ENCODE measurements around the gene HOXB3. TPM values are rescaled to one million over a fixed set of nuclear protein-coding genes. Genes with fewer than 3 reads are reported as not detected.

Gene HOXB3
- total and polyA plus RNA-seq, 2 of the 4 experiments (the other 2 are of a cell fraction) = 6.3 to 59.6 TPM

DNA sequence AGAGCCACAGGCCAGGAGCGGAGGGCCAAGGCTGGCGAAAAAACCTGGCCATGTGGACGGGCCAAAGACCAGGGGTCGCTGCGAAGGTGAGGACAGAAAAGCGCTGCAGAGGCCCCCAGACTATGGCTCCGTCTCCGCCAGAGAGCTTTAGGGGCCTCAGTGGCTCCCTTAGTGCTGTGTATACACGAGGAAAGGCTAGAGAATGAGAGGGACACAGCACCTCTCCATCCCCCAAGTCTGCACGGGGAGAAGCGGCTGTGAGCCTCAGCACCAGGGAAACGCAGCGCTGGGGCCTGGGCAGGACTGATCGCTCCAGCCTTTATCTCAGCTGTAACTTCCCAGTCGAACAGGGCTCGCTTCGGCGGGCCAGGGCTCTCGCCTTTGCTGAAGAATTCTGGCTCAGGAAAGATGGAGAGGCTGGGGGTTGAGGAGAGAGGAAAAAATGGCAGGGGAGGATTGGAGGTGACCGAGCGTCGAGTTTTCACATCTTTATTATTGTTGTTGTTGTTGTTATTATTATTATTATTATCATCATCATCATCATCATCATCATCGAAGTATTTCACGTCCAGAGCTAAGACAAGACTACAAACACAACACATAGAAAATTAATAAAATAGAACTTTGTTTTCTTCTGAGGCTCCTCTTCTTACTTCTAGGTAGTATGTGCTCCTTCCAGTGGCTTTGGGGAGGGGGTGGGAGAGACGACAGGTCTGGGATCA lies 5.4 kb upstream of the HOXB3 start:
- peak overlapping the region; percentile 71 for H2AFZ ChIP-seq (replicated peaks; ENCODE audit: low read length, poor library complexity)
- H3K56ac ChIP-seq (ENCODE audit: extremely low read depth, insufficient read depth, low read length) = peak overlapping the region; percentile 96; the same call in 1 of the 2 replicates
- in situ Hi-C loops (cut with MboI; ENCODE audit: low sequenced_read_pairs) (loop anchor here (5.0 to 10.0 kb wide), 2 partner anchors 258 to 571 kb away; no protein-coding TSS in a partner anchor), intact Hi-C loops (cut with micrococcal nuclease) (no loop called here), dilution Hi-C loops (cut with HindIII; ENCODE audit: low sequenced_read_pairs, unreplicated experiment) (no loop called here)
- 0 out of 2 replicates have a peak, but pooled peaks cover 3% of the 10 kb centered on the region for H3K9me1 ChIP-seq (ENCODE audit: insufficient read depth, low read length)
- H3K9me3 ChIP-seq (ENCODE audit: control insufficient read depth, insufficient read depth, low read length) = no peaks in the 10 kb centered on the region
- H3K14ac ChIP-seq (replicated peaks; ENCODE audit: low read depth, low read length) = peak overlapping the region; percentile 97
- POLR2A ChIA-PET (ENCODE audit: unreplicated experiment) = interaction anchor here (0.7 to 0.9 kb wide), 2 partner anchors 54 to 267 kb away, joined by 3 to 12 read pairs; no protein-coding TSS in a partner anchor
- peak overlapping the region; percentile 99 for H3K27ac ChIP-seq (ENCODE audit: insufficient read depth, low read length)
- H2BK5ac ChIP-seq (ENCODE audit: low read depth, low read length, poor library complexity, severe bottlenecking) = peak overlapping the region; percentile 95
- peak overlapping the region; percentile 96 for H2AK9ac ChIP-seq (replicated peaks; ENCODE audit: low read depth, low read length, poor library complexity)
- H3K18ac ChIP-seq (ENCODE audit: low read depth, low read length) = peak overlapping the region; percentile 73
- peak overlapping the region; percentile 47 for H2BK20ac ChIP-seq (ENCODE audit: low read depth, low read length)
- no peak for ATAC-seq (ENCODE audit: low read depth)
- H3K23ac ChIP-seq (ENCODE audit: low read depth, low read length) = peak overlapping the region; percentile 98
- H2BK120ac ChIP-seq (ENCODE audit: low read depth, low read length) = peak overlapping the region; percentile 79
- peak overlapping the region; percentile 64 for H2AK5ac ChIP-seq (ENCODE audit: low read depth, low read length)
- CTCF ChIA-PET = interaction anchor here (0.5 kb wide), 1 partner anchor 15 kb away, joined by 4 read pairs; no protein-coding TSS in a partner anchor
- H4K8ac ChIP-seq (ENCODE audit: low read depth in 2 of 2, low read length in 2 of 2) = peak overlapping the region; percentile 88 to 90
- H3K4ac ChIP-seq (ENCODE audit: low read depth, low read length) = peak overlapping the region; percentile 98
- peak overlapping the region; percentile 78 for H4K5ac ChIP-seq (ENCODE audit: low read depth, low read length)
- DNase-seq = peak; percentile 53
- peak overlapping the region; percentile 95 for H3K4me2 ChIP-seq (ENCODE audit: low read depth, low read length)
- no TSS peak for BruUV-seq (replicated peaks)
- peaks cover 7% of the 10 kb centered on the region; the same call in 1 of the 2 replicates for H4K20me1 ChIP-seq (ENCODE audit: insufficient read depth, low read length)
- H2BK15ac ChIP-seq (ENCODE audit: low read depth, low read length) = peak overlapping the region; percentile 82; the same call in 1 of the 3 replicates
- WGBS, 2 experiments (ENCODE audit: extremely low coverage in 2 of 2, insufficient read length in 1 of 2) = 5% methylated on average over 7 of the region's 25 CpGs; no CpG with 5 or more reads in 1 of the 2 experiments
- peaks cover 17 to 22% of the 10 kb centered on the region in 2 experiments; a peak in 3 of 4 replicates for H3K79me1 ChIP-seq (ENCODE audit: low read depth in 1 of 2, low read length in 2 of 2)
- H4K91ac ChIP-seq (ENCODE audit: insufficient read depth, low read depth, low read length) = peak overlapping the region; percentile 93
- peak overlapping the region; percentile 78 for H3K4me3 ChIP-seq (ENCODE audit: insufficient read depth, low read depth, low read length)
- peak overlapping the region; percentile 99 for H3K9ac ChIP-seq (ENCODE audit: low read depth, low read length)
- H3K36me3 ChIP-seq (ENCODE audit: control insufficient read depth, insufficient read depth, low read length) = peaks cover 14% of the 10 kb centered on the region; the same call in 1 of the 2 replicates
- no peaks in the 10 kb centered on the region for H3K27me3 ChIP-seq (ENCODE audit: control insufficient read depth, insufficient read depth, low read length)
- peaks cover 12% of the 10 kb centered on the region for H3K4me1 ChIP-seq (ENCODE audit: control insufficient read depth, insufficient read depth, low read length)
- TF ChIP-seq MAFK (IDR thresholded peaks at IDR 0.05; ENCODE audit: low read depth, low read length) (no peak), CEBPB (IDR thresholded peaks at IDR 0.05; ENCODE audit: low read depth, low read length) (no peak), RAD21 (IDR thresholded peaks at IDR 0.05; ENCODE audit: low read length) (no peak), FOS (IDR thresholded peaks at IDR 0.05; ENCODE audit: low read depth, low read length) (no peak), NFE2L2 (IDR thresholded peaks at IDR 0.05; ENCODE audit: low read depth, low read length) (no peak), CHD1 (IDR thresholded peaks at IDR 0.05; ENCODE audit: low read depth, low read length) (no peak), BHLHE40 (IDR thresholded peaks at IDR 0.05; ENCODE audit: low read depth, low read length) (no peak), RFX5 (IDR thresholded peaks at IDR 0.05; ENCODE audit: low read depth, low read length) (no peak), RCOR1 (IDR thresholded peaks at IDR 0.05; ENCODE audit: insufficient replicate concordance, low read length) (no peak), MXI1 (IDR thresholded peaks at IDR 0.05; ENCODE audit: borderline replicate concordance, low read depth, low read length) (no peak), MAZ (IDR thresholded peaks at IDR 0.05; ENCODE audit: borderline replicate concordance, low read depth, low read length) (no peak), POLR2A (IDR thresholded peaks at IDR 0.05; ENCODE audit: low read depth, low read length) (no peak)
- TF ChIP-seq, protein P1, sequence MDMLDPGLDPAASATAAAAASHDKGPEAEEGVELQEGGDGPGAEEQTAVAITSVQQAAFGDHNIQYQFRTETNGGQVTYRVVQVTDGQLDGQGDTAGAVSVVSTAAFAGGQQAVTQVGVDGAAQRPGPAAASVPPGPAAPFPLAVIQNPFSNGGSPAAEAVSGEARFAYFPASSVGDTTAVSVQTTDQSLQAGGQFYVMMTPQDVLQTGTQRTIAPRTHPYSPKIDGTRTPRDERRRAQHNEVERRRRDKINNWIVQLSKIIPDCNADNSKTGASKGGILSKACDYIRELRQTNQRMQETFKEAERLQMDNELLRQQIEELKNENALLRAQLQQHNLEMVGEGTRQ (IDR thresholded peaks at IDR 0.05; ENCODE audit: low read depth, low read length) = no peak
- TF ChIP-seq, protein P2, sequence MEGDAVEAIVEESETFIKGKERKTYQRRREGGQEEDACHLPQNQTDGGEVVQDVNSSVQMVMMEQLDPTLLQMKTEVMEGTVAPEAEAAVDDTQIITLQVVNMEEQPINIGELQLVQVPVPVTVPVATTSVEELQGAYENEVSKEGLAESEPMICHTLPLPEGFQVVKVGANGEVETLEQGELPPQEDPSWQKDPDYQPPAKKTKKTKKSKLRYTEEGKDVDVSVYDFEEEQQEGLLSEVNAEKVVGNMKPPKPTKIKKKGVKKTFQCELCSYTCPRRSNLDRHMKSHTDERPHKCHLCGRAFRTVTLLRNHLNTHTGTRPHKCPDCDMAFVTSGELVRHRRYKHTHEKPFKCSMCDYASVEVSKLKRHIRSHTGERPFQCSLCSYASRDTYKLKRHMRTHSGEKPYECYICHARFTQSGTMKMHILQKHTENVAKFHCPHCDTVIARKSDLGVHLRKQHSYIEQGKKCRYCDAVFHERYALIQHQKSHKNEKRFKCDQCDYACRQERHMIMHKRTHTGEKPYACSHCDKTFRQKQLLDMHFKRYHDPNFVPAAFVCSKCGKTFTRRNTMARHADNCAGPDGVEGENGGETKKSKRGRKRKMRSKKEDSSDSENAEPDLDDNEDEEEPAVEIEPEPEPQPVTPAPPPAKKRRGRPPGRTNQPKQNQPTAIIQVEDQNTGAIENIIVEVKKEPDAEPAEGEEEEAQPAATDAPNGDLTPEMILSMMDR (conservative IDR thresholded peaks at IDR 0.05; ENCODE audit: low read depth, low read length) = no peak
